Caco-2 (cell line): ENCODE data around the gene ALOX15B. TPM values are rescaled to one million over a fixed set of nuclear protein-coding genes. Genes with fewer than 3 reads are reported as not detected.

Source experiments
- BruUV-seq: library from RNA; stranded (reverse); fragments of 400-500 nt; replicated peaks from 2 replicates; lab custom pipeline; 2021; lab: Mats Ljungman, UMichigan
- CTCF ChIA-PET: fragments of 300-600 bp; sonication (Branson Sonifier 250); formaldehyde crosslinking; loops from one replicate; lab custom pipeline; 2022; ENCODE audit warnings: antibody characterized with exemption; lab: Charles Lee
- POLR2A ChIA-PET: fragments of 300-600 bp; sonication (Branson Sonifier 250); formaldehyde crosslinking; loops from one replicate; lab custom pipeline; 2022; ENCODE audit warnings: antibody characterized with exemption; lab: Charles Lee
- DNase-seq, 2 experiments: peaks; one replicate each; pipeline versions ENCODE4 v3.0.0 to v3.0.0-alpha.2; 2020 to 2022
- H3K27me3 ChIP-seq: replicated peaks from 2 replicates; pipeline ENCODE4 v1.6.0; 2011; ENCODE audit warnings: low read length; ENCODE audit not compliant: control insufficient read depth, insufficient read depth
- H3K36me3 ChIP-seq: 2 replicates; pipeline ENCODE4 v1.5.1; 2011; ENCODE audit warnings: low read length; ENCODE audit not compliant: control insufficient read depth, insufficient read depth
- H3K4me1 ChIP-seq: fragments of 250-450 bp; sonication (Bioruptor Pico); 2 replicates; pipeline ENCODE4 v1.5.1; 2020; ENCODE audit warnings: mild to moderate bottlenecking
- H3K4me3 ChIP-seq: 2 replicates; pipeline ENCODE4 v1.5.1; 2011; ENCODE audit warnings: low read depth, mild to moderate bottlenecking, control low read depth, low read length
- H3K9me3 ChIP-seq: fragments of 250-450 bp; sonication (Bioruptor Pico); 2 replicates; pipeline ENCODE4 v1.5.1; 2020; ENCODE audit warnings: mild to moderate bottlenecking, moderate library complexity
- H3K27ac Mint-ChIP-seq: one replicate; pipeline ENCODE4 v1.8.0; 2022; ENCODE audit warnings: mixed read lengths; ENCODE audit not compliant: unreplicated experiment
- H3K27me3 Mint-ChIP-seq: one replicate; pipeline ENCODE4 v1.8.0; 2022; ENCODE audit warnings: mixed read lengths; ENCODE audit not compliant: insufficient read depth, unreplicated experiment
- H3K36me3 Mint-ChIP-seq: one replicate; pipeline ENCODE4 v1.8.0; 2022; ENCODE audit warnings: mild to moderate bottlenecking, mixed read lengths; ENCODE audit not compliant: insufficient read depth, unreplicated experiment
- H3K4me1 Mint-ChIP-seq: one replicate; pipeline ENCODE4 v1.8.0; 2022; ENCODE audit warnings: low read depth, mixed read lengths; ENCODE audit not compliant: unreplicated experiment
- H3K4me3 Mint-ChIP-seq: one replicate; pipeline ENCODE4 v1.8.0; 2022; ENCODE audit warnings: mild to moderate bottlenecking, moderate library complexity, mixed read lengths; ENCODE audit not compliant: unreplicated experiment
- H3K9me3 Mint-ChIP-seq: one replicate; pipeline ENCODE4 v1.8.0; 2022; ENCODE audit warnings: mixed read lengths; ENCODE audit not compliant: unreplicated experiment
- intact Hi-C: fragments of 100-400 bp; cut with micrococcal nuclease; formaldehyde crosslinking; loops from one replicate; pipeline ENCODE4 v1.10.0; 2022; ENCODE audit not compliant: unreplicated experiment
- total RNA-seq: library from RNA; stranded (reverse); gene quantifications from 2 replicates; pipeline ENCODE4 v1.2.3, GENCODE V29; 2022
- TF ChIP-seq, protein P1 (sequence below), 2 experiments: fragments of 200-600 bp in 1 of 2; IDR thresholded peaks; 1 replicate in 1 of 2; 2 replicates in 1 of 2; pipeline versions ENCODE4 v1.5.1 to v1.8.0; 2011 to 2022; ENCODE audit warnings: antibody characterized with exemption in 1 of 2, control low read depth in 1 of 2, inconsistent platforms in 1 of 2, low read depth in 1 of 2, low read length in 1 of 2, mild to moderate bottlenecking in 1 of 2, moderate library complexity in 1 of 2; ENCODE audit not compliant: insufficient read depth in 1 of 2, severe bottlenecking in 1 of 2, unreplicated experiment in 1 of 2

ALOX15B gene
- total RNA-seq, 1 experiment from 2014 or later = not detected

DNA sequence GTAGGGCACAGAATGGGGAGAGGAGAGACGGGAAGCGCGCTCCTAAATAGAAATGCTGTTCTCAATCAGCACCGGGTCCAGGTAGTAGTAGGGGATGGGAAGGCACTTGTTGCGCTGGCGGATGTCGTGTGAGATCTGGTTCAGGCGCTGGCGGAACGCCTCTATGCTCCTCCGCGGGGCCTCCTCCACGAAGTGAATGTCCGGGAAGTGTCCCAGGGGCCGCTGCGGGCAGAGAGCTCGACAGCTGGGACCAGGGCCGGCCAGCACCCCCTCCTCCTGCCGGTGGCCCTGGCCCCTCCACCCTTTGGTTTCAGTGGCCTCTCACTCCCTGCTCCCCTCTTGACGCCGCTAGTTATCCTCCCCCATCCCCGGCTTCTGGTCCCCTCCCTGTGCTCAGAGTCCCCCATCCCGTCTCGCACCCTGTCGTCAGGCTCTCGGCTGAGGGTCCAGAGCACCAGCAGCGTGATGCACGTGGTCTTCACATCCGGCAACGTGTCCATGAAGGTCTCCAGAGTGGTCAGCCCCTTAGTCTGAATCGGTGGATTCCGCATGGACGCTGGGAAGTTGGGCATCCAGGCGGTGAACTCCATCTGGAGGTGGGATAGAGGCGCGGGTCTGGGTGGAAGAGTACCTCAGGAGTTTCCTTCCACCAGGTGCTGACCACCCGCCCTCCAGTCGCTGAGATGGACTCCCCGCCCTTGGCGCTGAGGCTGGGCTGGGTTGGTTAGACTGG lies 34.0 kb downstream of the ALOX15B start:
- Histone ChIP-seq H3K36me3 (no peaks in the 10 kb centered on the region), H3K27me3 (no peaks in the 10 kb centered on the region), H3K4me3 (no peak overlapping the region), H3K4me1 (peaks cover 18% of the 10 kb centered on the region), H3K9me3 (no peaks in the 10 kb centered on the region)
- intact Hi-C loops = no loop called here
- H3K36me3 Mint-ChIP-seq = no peaks in the 10 kb centered on the region
- BruUV-seq = no TSS peak
- no peak overlapping the region for H3K27ac Mint-ChIP-seq
- peaks cover 12% of the 10 kb centered on the region for H3K4me1 Mint-ChIP-seq
- CTCF ChIA-PET = interaction anchor here (0.6 to 2.9 kb wide), 11 partner anchors 13 to 232 kb away, joined by 3 to 8 read pairs (median 5); partner anchors contain the start of genes ALOX12B and ALOXE3
- no peaks in the 10 kb centered on the region for H3K9me3 Mint-ChIP-seq
- POLR2A ChIA-PET = no interaction called here
- TF ChIP-seq, protein P1, sequence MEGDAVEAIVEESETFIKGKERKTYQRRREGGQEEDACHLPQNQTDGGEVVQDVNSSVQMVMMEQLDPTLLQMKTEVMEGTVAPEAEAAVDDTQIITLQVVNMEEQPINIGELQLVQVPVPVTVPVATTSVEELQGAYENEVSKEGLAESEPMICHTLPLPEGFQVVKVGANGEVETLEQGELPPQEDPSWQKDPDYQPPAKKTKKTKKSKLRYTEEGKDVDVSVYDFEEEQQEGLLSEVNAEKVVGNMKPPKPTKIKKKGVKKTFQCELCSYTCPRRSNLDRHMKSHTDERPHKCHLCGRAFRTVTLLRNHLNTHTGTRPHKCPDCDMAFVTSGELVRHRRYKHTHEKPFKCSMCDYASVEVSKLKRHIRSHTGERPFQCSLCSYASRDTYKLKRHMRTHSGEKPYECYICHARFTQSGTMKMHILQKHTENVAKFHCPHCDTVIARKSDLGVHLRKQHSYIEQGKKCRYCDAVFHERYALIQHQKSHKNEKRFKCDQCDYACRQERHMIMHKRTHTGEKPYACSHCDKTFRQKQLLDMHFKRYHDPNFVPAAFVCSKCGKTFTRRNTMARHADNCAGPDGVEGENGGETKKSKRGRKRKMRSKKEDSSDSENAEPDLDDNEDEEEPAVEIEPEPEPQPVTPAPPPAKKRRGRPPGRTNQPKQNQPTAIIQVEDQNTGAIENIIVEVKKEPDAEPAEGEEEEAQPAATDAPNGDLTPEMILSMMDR (IDR thresholded peaks at IDR 0.05; ENCODE audit: insufficient read depth in 1 of 2, low read depth in 1 of 2, low read length in 1 of 2, severe bottlenecking in 1 of 2, unreplicated experiment in 1 of 2) = no peak
- H3K4me3 Mint-ChIP-seq = no peak overlapping the region
- H3K27me3 Mint-ChIP-seq = peaks cover 10% of the 10 kb centered on the region
- no peak for DNase-seq

DNA sequence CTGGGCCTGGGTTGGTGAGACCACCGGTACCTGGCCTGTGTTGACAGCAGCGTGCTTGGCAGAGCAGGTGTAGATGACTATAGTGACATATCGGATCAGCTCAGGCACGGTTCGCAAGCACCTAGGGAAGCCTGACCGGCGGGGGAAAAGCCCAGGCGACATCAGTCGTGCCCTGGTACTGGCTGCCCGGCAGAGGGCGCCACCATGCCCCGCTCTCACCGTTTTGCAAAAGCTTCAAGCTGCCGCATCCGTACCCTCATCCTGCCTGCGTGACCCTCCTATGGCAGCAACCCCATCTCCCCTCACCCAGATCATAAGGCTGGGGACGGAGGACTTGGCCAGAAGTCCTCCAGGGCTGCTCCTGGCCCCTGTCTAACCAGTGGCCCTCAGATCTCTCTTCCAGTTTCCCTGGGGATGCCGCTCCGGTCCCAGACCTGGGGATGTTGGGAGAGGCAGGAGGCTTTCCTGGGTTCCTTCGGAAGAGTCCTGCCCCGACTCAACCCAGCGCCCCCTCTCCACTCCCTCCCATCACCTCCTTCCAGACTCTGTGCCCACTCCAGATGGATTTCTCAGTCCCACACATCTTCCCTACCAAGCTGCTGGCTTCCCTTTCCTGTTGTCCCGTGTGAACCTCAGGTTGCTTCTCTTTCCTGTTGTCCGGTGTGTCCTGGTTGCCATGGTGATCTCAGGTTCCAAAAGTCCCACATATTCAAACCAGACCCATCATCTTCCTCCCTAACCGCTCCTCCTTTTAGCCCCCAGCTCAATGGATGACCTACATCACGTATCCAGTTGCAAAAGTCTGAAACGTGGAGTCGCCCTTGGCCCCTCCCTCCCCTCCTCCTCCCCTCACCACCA lies 35.0 kb downstream of the ALOX15B start:
- Histone ChIP-seq H3K36me3 (no peaks in the 10 kb centered on the region), H3K4me1 (peaks cover 10% of the 10 kb centered on the region), H3K4me3 (no peak overlapping the region), H3K27me3 (no peaks in the 10 kb centered on the region), H3K9me3 (no peaks in the 10 kb centered on the region)
- H3K36me3 Mint-ChIP-seq = no peaks in the 10 kb centered on the region
- H3K27me3 Mint-ChIP-seq = peaks cover 10% of the 10 kb centered on the region
- BruUV-seq = no TSS peak
- ChIA-PET POLR2A (no interaction called here), CTCF (interaction anchor here (0.6 to 2.9 kb wide), 11 partner anchors 13 to 231 kb away, joined by 3 to 8 read pairs (median 5); partner anchors contain the start of genes ALOX12B and ALOXE3)
- TF ChIP-seq, protein P1 (IDR thresholded peaks at IDR 0.05; ENCODE audit: insufficient read depth in 1 of 2, low read depth in 1 of 2, low read length in 1 of 2, severe bottlenecking in 1 of 2, unreplicated experiment in 1 of 2) = peak; percentile 46 to 66
- intact Hi-C loops = no loop called here
- DNase-seq = peak; percentile 48 to 59
- no peaks in the 10 kb centered on the region for H3K9me3 Mint-ChIP-seq
- H3K27ac Mint-ChIP-seq = no peak overlapping the region
- H3K4me3 Mint-ChIP-seq = peak overlapping the region; percentile 34
- H3K4me1 Mint-ChIP-seq = peaks cover 3% of the 10 kb centered on the region

DNA sequence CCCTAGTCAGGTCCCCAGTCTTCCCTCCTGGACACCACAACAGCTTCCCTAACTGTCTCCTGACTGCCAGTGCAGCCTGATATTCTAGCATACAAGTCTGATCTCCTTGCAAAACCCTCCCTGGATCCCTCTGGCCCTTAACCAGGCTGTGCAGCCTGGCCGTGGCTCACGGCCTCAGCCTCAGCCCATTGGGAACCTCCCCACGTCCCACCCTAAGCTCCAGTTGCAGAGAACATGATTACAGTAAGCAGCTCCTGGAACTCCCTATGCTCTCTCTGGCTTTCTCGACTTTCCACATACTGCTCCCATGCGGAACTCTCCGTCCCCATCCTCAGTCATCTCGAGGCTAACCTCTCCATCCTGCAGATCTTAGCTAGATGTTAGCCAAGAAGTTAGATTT lies 35.7 kb downstream of the ALOX15B start:
- POLR2A ChIA-PET = no interaction called here
- H3K4me3 Mint-ChIP-seq = no peak overlapping the region

More for the DNA sequence above, 35.7 kb downstream of the ALOX15B start:
- no peaks in the 10 kb centered on the region for H3K4me1 Mint-ChIP-seq
- Histone ChIP-seq H3K27me3 (no peaks in the 10 kb centered on the region), H3K4me3 (no peak overlapping the region), H3K9me3 (no peaks in the 10 kb centered on the region), H3K4me1 (peaks cover 4% of the 10 kb centered on the region), H3K36me3 (no peaks in the 10 kb centered on the region)
- no peaks in the 10 kb centered on the region for H3K9me3 Mint-ChIP-seq
- CTCF ChIA-PET = interaction anchor here (1.5 to 2.9 kb wide), 2 partner anchors 14 to 46 kb away, joined by 7 to 8 read pairs; no protein-coding TSS in a partner anchor
- TF ChIP-seq, protein P1 (IDR thresholded peaks at IDR 0.05; ENCODE audit: insufficient read depth in 1 of 2, low read depth in 1 of 2, low read length in 1 of 2, severe bottlenecking in 1 of 2, unreplicated experiment in 1 of 2) = no peak
- H3K27me3 Mint-ChIP-seq = peaks cover 10% of the 10 kb centered on the region
- no peaks in the 10 kb centered on the region for H3K36me3 Mint-ChIP-seq
- intact Hi-C loops = no loop called here
- no peak overlapping the region for H3K27ac Mint-ChIP-seq
- no peak for DNase-seq
- no TSS peak for BruUV-seq
